Uterus (tissue), 2 donors: ENCODE data around the gene LRP1B.

Experiments used
- POLR2A ChIP-seq, 2 donors: fragments of 450-650 bp; IDR thresholded peaks; one replicate each; pipeline ENCODE4 v1.6.1; 2016; ENCODE audit warnings: antibody characterized with exemption in 2 of 2, mild to moderate bottlenecking in 1 of 2, moderate library complexity in 1 of 2
- TF ChIP-seq, protein P1 (sequence below), 4 experiments: fragments of 200-600 bp in 2 of 4; fragments of 450-650 bp in 2 of 4; sonication (generic) in 2 of 4; IDR thresholded peaks; one replicate each; pipeline ENCODE4 v1.5.1; 2016 to 2019; ENCODE audit warnings: antibody characterized with exemption in 4 of 4, mild to moderate bottlenecking in 2 of 4, moderate library complexity in 1 of 4

DNA sequence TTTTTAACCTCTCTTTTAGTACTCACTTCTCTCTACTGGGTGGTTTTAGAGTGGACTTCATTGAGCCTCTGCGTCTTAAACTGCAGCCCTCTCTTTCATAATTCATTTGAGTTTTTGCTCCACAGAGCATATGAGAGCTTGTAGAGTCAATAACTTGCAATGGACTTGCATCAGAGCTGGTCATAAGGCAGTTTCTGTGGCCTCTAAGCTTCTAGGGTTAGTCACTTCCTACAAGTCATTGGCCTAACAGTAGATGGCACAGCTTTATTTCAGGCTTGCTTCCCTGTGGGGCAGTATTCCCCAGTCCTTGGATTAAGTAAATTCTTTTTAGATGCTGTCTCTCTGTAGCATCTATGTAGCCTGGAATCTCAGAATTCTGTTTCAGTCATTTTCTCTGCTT lies 1435.7 kb downstream of the LRP1B start:
- TF ChIP-seq, protein P1, sequence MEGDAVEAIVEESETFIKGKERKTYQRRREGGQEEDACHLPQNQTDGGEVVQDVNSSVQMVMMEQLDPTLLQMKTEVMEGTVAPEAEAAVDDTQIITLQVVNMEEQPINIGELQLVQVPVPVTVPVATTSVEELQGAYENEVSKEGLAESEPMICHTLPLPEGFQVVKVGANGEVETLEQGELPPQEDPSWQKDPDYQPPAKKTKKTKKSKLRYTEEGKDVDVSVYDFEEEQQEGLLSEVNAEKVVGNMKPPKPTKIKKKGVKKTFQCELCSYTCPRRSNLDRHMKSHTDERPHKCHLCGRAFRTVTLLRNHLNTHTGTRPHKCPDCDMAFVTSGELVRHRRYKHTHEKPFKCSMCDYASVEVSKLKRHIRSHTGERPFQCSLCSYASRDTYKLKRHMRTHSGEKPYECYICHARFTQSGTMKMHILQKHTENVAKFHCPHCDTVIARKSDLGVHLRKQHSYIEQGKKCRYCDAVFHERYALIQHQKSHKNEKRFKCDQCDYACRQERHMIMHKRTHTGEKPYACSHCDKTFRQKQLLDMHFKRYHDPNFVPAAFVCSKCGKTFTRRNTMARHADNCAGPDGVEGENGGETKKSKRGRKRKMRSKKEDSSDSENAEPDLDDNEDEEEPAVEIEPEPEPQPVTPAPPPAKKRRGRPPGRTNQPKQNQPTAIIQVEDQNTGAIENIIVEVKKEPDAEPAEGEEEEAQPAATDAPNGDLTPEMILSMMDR (IDR thresholded peaks at IDR 0.05): no peak
- no peak for TF ChIP-seq POLR2A (IDR thresholded peaks at IDR 0.05)
